ENCODE measurements around the gene MAP4K5. TPM values are rescaled to one million over a fixed set of nuclear protein-coding genes. Genes with fewer than 3 reads are reported as not detected.

MAP4K5 gene
- total RNA-seq, 1 donor from 2014 or later = 73.0 TPM

GRCh38 chr14:50381008-50381407, 151.4 kb downstream of the MAP4K5 start:
- Mint-ChIP-seq H3K27ac (no peak overlapping the region), H3K9me3 (ENCODE audit: low read depth) (no peaks in the 10 kb centered on the region), H3K4me3 (ENCODE audit: low read depth) (no peak overlapping the region), H3K36me3 (ENCODE audit: insufficient read depth) (no peaks in the 10 kb centered on the region), H3K27me3 (peaks cover 3% of the 10 kb centered on the region), H3K4me1 (ENCODE audit: low read depth) (peaks cover 21% of the 10 kb centered on the region)
- DNase-seq (ENCODE audit: low spot score, unreplicated experiment) = no peak
- TF ChIP-seq CTCF (IDR thresholded peaks at IDR 0.05; ENCODE audit: unreplicated experiment) = no peak

DNA sequence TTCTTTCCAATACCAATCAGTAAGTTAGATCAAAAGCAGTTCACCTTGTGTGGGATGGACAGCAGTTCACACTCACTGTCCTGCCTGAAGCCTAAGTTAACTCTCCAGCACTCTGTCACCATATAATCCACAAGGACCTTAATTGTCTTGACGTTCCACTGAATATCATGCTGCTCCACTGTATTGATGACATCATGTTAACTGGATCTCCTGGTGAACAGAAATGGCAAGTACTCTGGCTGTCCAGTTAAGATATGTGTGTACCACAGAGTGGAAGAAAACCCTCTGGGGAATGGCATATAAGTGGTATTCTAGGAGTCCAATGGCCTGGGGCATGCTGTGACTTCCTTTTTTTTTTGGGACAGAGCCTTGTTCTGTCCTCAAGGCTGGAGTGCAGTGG, 151.9 kb downstream of the MAP4K5 start:
- no peaks in the 10 kb centered on the region for H3K9me3 Mint-ChIP-seq (ENCODE audit: low read depth)
- no peak overlapping the region for H3K4me3 Mint-ChIP-seq (ENCODE audit: low read depth)
- no peak overlapping the region for H3K27ac Mint-ChIP-seq
- H3K27me3 Mint-ChIP-seq = no peaks in the 10 kb centered on the region
- no peak for TF ChIP-seq CTCF (IDR thresholded peaks at IDR 0.05; ENCODE audit: unreplicated experiment)
- H3K36me3 Mint-ChIP-seq (ENCODE audit: insufficient read depth) = no peaks in the 10 kb centered on the region
- no peak for DNase-seq (ENCODE audit: low spot score, unreplicated experiment)
- H3K4me1 Mint-ChIP-seq (ENCODE audit: low read depth) = peaks cover 21% of the 10 kb centered on the region

DNA sequence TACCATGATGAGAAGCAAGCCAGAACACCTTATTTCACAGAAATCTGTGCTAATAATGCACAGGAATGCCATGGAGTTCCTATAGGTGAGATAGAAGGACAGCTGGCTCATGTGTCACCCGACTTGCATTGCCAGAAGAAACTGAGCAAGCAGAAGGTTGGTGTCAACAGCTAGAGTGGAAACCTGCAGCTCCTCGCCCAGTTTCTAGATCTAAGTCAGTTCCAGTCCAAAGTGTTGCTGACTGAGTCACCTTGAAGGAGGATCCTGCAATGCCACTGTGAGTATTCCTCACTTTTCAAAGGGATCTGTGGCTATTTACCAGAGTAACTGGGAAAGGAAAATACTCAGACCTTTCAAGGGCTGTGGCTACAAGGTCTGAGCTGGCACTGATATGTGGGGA, 152.8 kb downstream of the MAP4K5 start:
- no peak overlapping the region for H3K27ac Mint-ChIP-seq
- no peak for TF ChIP-seq CTCF (IDR thresholded peaks at IDR 0.05; ENCODE audit: unreplicated experiment)
- no peak for DNase-seq (ENCODE audit: low spot score, unreplicated experiment)
- no peaks in the 10 kb centered on the region for H3K36me3 Mint-ChIP-seq (ENCODE audit: insufficient read depth)
- no peaks in the 10 kb centered on the region for H3K9me3 Mint-ChIP-seq (ENCODE audit: low read depth)
- peaks cover 21% of the 10 kb centered on the region for H3K4me1 Mint-ChIP-seq (ENCODE audit: low read depth)
- H3K27me3 Mint-ChIP-seq = no peaks in the 10 kb centered on the region
- H3K4me3 Mint-ChIP-seq (ENCODE audit: low read depth) = no peak overlapping the region

GRCh38 chr14:50377550-50378085, 154.8 kb downstream of the MAP4K5 start:
- peak overlapping the region; percentile 5 for H3K27ac Mint-ChIP-seq
- no peaks in the 10 kb centered on the region for H3K36me3 Mint-ChIP-seq (ENCODE audit: insufficient read depth)
- DNase-seq (ENCODE audit: low spot score, unreplicated experiment) = no peak
- TF ChIP-seq CTCF (IDR thresholded peaks at IDR 0.05; ENCODE audit: unreplicated experiment) = no peak
- no peaks in the 10 kb centered on the region for H3K27me3 Mint-ChIP-seq
- no peaks in the 10 kb centered on the region for H3K9me3 Mint-ChIP-seq (ENCODE audit: low read depth)
- H3K4me1 Mint-ChIP-seq (ENCODE audit: low read depth) = peaks cover 14% of the 10 kb centered on the region
- no peak overlapping the region for H3K4me3 Mint-ChIP-seq (ENCODE audit: low read depth)

DNA sequence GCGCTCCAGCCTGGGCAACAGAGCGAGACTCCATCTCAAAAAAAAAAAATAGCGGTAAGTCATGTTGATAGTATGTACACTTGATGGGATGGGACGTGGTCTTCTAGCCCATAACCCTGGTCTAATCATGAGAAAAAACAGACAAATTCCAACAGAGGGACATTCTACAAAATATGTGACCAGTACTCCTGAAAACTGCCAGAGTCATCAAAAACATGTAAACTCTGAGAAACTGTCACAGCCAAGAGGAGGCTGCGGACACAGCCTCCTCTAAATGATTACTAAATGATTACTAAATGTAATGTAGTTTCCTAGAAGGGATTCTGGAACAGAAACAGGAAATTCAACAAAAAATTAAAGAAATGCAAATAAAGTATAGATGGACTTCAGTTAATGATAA, 156.6 kb downstream of the MAP4K5 start:
- no peak for TF ChIP-seq CTCF (IDR thresholded peaks at IDR 0.05; ENCODE audit: unreplicated experiment)
- Mint-ChIP-seq H3K27ac (no peak overlapping the region), H3K27me3 (no peaks in the 10 kb centered on the region), H3K4me1 (ENCODE audit: low read depth) (peaks cover 9% of the 10 kb centered on the region), H3K9me3 (ENCODE audit: low read depth) (no peaks in the 10 kb centered on the region), H3K4me3 (ENCODE audit: low read depth) (no peak overlapping the region), H3K36me3 (ENCODE audit: insufficient read depth) (no peaks in the 10 kb centered on the region)
- no peak for DNase-seq (ENCODE audit: low spot score, unreplicated experiment)
